Nephron progenitor cell (in vitro differentiated cells): ENCODE measurements around the gene SOX18.
A peak's percentile ranks its signal among the peaks of the same experiment; 100 is the strongest.

Source experiments
- DNase-seq: peaks from one replicate; pipeline ENCODE4 v3.0.0; 2021
- H3K27ac Mint-ChIP-seq: 2 replicates; pipeline ENCODE4 v1.8.0; 2021; ENCODE audit warnings: mild to moderate bottlenecking, moderate library complexity, mixed read lengths
- H3K27me3 Mint-ChIP-seq: 2 replicates; pipeline ENCODE4 v1.8.0; 2021; ENCODE audit warnings: mild to moderate bottlenecking, low read depth, mixed read lengths; ENCODE audit not compliant: poor library complexity
- H3K36me3 Mint-ChIP-seq: 2 replicates; pipeline ENCODE4 v1.8.0; 2021; ENCODE audit warnings: low read depth, mixed read lengths
- H3K4me1 Mint-ChIP-seq: 2 replicates; pipeline ENCODE4 v1.8.0; 2021; ENCODE audit warnings: mixed read lengths
- H3K4me3 Mint-ChIP-seq: 2 replicates; pipeline ENCODE4 v1.8.0; 2021; ENCODE audit warnings: mild to moderate bottlenecking, moderate library complexity, mixed read lengths
- H3K9me3 Mint-ChIP-seq: 2 replicates; pipeline ENCODE4 v1.8.0; 2021; ENCODE audit warnings: mild to moderate bottlenecking, moderate library complexity, mixed read lengths
- TF ChIP-seq, protein P1 (sequence below): fragments of 200-600 bp; sonication (generic); IDR thresholded peaks from 2 replicates; pipeline ENCODE4 v1.5.0; 2021; ENCODE audit warnings: antibody characterized with exemption

SOX18 gene

DNA sequence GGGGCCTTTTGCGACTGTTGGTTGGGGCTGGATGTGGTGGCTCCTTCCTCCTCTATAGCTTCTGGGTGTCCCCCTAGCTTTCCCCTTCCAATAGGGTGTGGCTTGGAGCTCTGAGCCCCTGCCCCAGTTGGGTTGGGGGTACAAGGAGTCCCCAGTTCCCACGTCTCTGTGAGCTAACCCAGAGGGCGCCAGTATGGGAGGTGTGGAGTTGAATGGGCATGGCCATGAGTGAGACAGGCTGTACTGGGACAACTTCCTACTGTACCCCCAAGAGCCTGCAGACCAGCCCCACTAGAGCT lies 12.3 kb downstream of the SOX18 start:
- TF ChIP-seq, protein P1, sequence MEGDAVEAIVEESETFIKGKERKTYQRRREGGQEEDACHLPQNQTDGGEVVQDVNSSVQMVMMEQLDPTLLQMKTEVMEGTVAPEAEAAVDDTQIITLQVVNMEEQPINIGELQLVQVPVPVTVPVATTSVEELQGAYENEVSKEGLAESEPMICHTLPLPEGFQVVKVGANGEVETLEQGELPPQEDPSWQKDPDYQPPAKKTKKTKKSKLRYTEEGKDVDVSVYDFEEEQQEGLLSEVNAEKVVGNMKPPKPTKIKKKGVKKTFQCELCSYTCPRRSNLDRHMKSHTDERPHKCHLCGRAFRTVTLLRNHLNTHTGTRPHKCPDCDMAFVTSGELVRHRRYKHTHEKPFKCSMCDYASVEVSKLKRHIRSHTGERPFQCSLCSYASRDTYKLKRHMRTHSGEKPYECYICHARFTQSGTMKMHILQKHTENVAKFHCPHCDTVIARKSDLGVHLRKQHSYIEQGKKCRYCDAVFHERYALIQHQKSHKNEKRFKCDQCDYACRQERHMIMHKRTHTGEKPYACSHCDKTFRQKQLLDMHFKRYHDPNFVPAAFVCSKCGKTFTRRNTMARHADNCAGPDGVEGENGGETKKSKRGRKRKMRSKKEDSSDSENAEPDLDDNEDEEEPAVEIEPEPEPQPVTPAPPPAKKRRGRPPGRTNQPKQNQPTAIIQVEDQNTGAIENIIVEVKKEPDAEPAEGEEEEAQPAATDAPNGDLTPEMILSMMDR = no peak
- peaks cover 59% of the 10 kb centered on the region for H3K27me3 Mint-ChIP-seq
- no peak overlapping the region for H3K4me3 Mint-ChIP-seq
- H3K4me1 Mint-ChIP-seq = peaks cover 45% of the 10 kb centered on the region
- H3K36me3 Mint-ChIP-seq = peaks cover 13% of the 10 kb centered on the region
- H3K27ac Mint-ChIP-seq = no peak overlapping the region
- no peak for DNase-seq
- H3K9me3 Mint-ChIP-seq = no peaks in the 10 kb centered on the region

DNA sequence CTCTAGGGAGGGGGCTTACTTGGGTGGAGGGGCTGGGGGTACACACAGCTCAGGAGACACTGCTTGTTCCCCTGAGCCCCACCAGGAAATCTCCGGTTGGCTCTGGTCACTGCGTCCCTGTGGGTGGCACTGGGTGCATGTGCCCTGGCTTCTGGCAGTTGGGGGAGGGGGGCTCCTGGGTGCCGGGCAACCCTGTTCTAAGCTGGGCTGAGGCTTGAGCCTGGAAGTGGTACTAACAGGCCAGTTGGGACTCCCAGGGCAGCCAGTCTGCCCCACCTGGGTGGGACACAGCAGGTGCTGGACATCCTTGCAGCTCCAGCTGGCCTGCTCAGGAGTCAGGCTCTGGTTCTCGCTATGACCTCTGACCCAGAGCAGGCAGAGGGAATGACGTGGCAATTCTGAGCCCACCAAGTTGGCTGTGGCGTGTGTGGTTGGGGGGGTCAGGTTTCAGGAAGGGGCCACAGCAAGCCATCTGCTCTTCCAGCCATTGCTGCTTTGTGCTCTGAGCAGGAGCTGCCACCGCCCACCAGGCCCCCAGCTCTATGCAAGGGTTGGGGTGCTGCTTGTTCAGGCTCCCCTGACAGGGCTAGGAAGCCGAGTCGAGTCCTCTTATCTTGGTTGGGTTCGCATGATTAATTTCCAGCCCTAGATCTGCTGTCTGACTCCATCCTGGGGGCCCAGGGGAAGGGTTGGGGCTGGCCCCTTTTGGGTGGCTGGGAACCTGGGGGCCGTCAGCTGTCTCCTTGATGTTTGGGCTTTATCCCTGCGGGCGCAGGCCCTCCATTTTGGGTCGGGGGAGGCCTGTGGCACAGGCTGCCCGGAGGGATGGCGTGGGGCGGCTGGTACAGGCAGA lies 12.9 kb downstream of the SOX18 start:
- H3K4me1 Mint-ChIP-seq = peaks cover 45% of the 10 kb centered on the region
- H3K36me3 Mint-ChIP-seq = peaks cover 15% of the 10 kb centered on the region
- no peaks in the 10 kb centered on the region for H3K9me3 Mint-ChIP-seq
- H3K27me3 Mint-ChIP-seq = peaks cover 53% of the 10 kb centered on the region
- no peak overlapping the region for H3K27ac Mint-ChIP-seq
- no peak overlapping the region for H3K4me3 Mint-ChIP-seq
- DNase-seq = no peak
- TF ChIP-seq, protein P1 = no peak

DNA sequence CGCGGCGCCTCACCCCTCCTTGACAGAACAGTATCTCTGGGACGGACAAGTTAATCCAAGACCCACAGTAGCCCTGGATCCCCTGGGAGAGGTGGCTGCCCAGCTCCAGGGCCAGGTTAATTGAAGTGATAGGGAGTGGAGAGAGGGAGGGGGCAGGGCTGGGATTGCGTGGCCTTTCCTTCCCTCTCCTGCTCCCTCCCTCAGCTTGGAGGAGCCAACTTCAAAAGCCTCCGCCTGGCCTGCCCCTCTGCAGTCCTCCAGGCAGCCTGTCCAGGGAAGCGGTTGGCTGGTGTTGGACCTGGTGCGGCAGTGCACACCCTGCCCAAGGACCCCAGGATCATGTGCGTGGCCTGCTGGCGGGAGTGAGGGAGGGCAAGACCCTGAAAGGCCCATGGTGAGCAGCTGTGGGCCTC lies 13.5 kb downstream of the SOX18 start, which contains the start of gene C20orf204:
C20orf204 (plus strand) TSS at position 250 of the 413 bp plus-strand sequence; CDS start at position 392, 142 bp downstream.
- peaks cover 45% of the 10 kb centered on the region for H3K4me1 Mint-ChIP-seq
- DNase-seq = no peak
- peaks cover 46% of the 10 kb centered on the region for H3K27me3 Mint-ChIP-seq
- H3K9me3 Mint-ChIP-seq = no peaks in the 10 kb centered on the region
- H3K4me3 Mint-ChIP-seq = peak within 1 kb of the TSS; percentile 40
- H3K36me3 Mint-ChIP-seq = peaks cover 22% of the 10 kb centered on the region
- H3K27ac Mint-ChIP-seq = no peak within 1 kb of the TSS
- TF ChIP-seq, protein P1 = no peak

DNA sequence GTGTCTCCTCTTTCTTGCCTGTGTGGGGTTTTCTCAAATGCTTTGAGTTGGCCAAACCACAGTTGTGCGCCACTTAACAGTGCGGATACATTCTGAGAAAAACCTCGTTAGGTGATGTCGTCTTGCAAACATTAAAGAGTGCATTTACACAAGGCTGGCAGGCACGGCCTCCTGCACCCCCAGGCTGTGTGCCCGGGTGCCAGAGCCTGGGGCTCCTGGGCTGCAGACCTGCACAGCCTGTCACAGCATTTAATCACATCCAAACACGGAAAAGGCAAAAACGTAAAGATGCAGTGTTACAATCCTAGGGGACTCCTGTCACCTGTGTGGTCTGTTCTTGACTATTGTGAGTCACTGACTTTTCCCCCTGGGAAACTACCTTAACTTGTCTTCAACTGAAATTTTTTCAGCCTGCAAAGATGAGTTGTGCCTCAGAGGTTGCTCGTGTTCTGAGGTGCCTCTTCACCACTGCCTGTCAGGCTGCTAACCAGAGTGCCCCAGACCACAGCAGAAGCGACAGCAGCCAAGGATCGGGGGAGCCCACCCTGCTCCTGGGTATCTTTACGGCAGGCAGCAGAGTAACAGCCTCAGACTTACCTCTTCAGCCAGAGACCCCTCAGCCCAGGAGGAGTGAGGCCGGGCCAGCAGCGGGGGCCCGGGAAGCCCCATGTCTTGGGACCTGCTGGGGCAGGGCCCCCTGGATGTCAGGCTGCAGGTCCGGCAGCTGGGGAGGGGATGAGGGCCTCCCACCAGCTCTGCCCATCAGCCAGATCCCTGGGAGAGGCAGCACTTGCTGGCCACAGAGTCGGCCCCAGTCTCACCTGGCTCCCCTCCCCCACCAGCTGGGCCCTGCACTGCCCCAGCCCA lies 14.1 kb downstream of the SOX18 start:
- TF ChIP-seq, protein P1 = no peak
- Mint-ChIP-seq H3K36me3 (peaks cover 28% of the 10 kb centered on the region), H3K9me3 (no peaks in the 10 kb centered on the region), H3K4me3 (no peak overlapping the region), H3K4me1 (peaks cover 45% of the 10 kb centered on the region), H3K27ac (no peak overlapping the region), H3K27me3 (peaks cover 40% of the 10 kb centered on the region)
- no peak for DNase-seq

DNA sequence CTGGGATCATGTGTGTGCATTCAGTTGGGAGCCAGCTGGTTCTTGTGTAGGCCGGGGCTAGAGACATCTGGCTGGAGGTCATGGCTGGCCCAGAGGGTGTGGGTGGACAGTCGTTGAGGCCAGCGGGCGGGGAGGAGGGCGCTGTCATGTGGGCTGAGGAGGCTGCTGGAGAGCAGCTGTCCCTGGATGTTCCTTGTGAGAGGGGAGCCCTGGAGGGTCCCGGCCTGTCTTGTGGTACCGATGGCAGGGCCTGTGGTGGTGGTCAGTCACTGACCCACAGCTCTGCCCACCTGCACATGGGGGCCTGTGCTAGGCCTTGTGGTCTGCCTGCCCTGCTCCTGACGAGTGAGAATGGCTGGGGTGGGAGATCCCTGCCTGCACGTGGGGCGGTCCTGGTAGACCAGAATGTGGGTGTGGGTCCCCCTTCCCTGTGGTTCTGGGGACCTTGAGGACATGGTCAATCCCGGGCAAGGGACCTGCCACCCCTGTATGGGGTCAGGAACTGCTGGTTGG lies 15.4 kb downstream of the SOX18 start:
- H3K36me3 Mint-ChIP-seq = peaks cover 37% of the 10 kb centered on the region
- H3K27me3 Mint-ChIP-seq = peaks cover 27% of the 10 kb centered on the region
- DNase-seq = no peak
- H3K27ac Mint-ChIP-seq = no peak overlapping the region
- TF ChIP-seq, protein P1 = no peak
- H3K4me1 Mint-ChIP-seq = peaks cover 36% of the 10 kb centered on the region
- no peak overlapping the region for H3K4me3 Mint-ChIP-seq
- no peaks in the 10 kb centered on the region for H3K9me3 Mint-ChIP-seq
